Natural killer cell treated with Interleukin-12 subunit alpha and Interleukin-12 subunit beta and Interleukin-15 and Interleukin-18, amount 100 ng/mL, for 72 hours (primary cell): ENCODE data around the gene ST3GAL4. TPM values are rescaled to one million over a fixed set of nuclear protein-coding genes. Genes with fewer than 3 reads are reported as not detected.

Source experiments
- ATAC-seq, 2 donors: fragments of 150-1000 bp; cut with Tn5 transposase in 1 of 2; sonication (Bioruptor Pico), chemical (Tn5 transposase) in 1 of 2; 2 replicates each; pipeline ENCODE4 v1.10.0; 2021
- DNase-seq: peaks from one replicate; pipeline ENCODE4 v3.0.0; 2022; ENCODE audit warnings: low spot score
- H3K27ac Mint-ChIP-seq, 2 donors: 1 replicate in 1 of 2; 2 replicates in 1 of 2; pipeline ENCODE4 v1.8.0; 2022; ENCODE audit warnings: mixed read lengths in 2 of 2, mild to moderate bottlenecking in 1 of 2, moderate library complexity in 1 of 2
- H3K27me3 Mint-ChIP-seq, 2 donors: 1 replicate in 1 of 2; 2 replicates in 1 of 2; pipeline ENCODE4 v1.8.0; 2022; ENCODE audit warnings: mixed read lengths in 2 of 2
- H3K36me3 Mint-ChIP-seq: one replicate; pipeline ENCODE4 v1.8.0; 2022; ENCODE audit warnings: mixed read lengths
- H3K4me1 Mint-ChIP-seq, 2 donors: 1 replicate in 1 of 2; 2 replicates in 1 of 2; pipeline ENCODE4 v1.8.0; 2022; ENCODE audit warnings: low read depth in 2 of 2, mixed read lengths in 2 of 2, mild to moderate bottlenecking in 1 of 2
- H3K4me3 Mint-ChIP-seq: one replicate; pipeline ENCODE4 v1.8.0; 2022; ENCODE audit warnings: mixed read lengths
- H3K9me3 Mint-ChIP-seq: 2 replicates; pipeline ENCODE4 v1.8.0; 2022; ENCODE audit warnings: mixed read lengths
- total RNA-seq, 2 donors: library from RNA; stranded (reverse); gene quantifications; one replicate each; pipeline ENCODE4 v1.2.3, GENCODE V29; 2022

The ST3GAL4 gene
- total RNA-seq, 2 donors from 2014 or later: 60.4 to 60.9 TPM

DNA sequence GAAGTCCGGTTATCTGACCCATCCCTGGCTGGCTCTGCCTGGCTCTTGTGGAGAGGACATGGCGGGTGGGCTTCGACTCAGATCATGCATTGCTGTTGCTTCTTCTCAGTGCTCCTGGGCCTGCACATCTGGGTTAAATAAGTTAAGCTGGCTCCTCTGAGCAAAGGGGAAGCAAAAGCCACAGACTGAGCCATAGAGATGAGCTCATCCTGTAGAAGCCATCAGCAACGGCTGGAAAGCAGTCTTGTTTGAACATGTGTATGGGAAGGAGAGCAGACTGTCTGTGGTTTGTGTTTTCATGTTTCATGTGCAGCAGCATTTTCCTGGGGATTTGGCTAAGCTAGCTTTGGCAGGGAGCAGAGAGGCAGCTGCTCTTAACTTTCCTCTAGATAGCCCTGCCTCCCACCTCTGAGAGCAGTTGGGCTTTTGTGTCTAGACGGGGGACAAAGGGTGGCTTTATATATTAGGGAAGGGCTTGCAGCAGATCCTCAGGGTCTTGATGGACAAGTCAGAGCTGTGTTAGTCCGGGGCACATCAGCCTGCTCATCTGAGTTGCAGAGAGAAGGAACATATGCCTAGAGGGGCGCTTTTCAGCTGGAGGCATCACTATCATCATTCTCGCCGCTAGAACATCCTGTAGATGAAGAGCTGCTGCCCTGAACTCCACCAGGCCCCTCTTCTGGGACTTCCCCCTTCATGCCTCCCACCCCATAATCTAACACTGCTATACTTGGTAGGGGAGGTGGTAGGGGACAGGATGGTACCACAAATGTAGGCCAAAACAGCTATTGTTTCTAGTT, 36.7 kb upstream of the ST3GAL4 start:
- Mint-ChIP-seq H3K27me3 (no peaks in the 10 kb centered on the region), H3K9me3 (no peaks in the 10 kb centered on the region), H3K4me1 (peaks cover 58 to 61% of the 10 kb centered on the region in 2 donors), H3K27ac (peak overlapping the region; percentile 91 to 94), H3K36me3 (peaks cover 26% of the 10 kb centered on the region), H3K4me3 (peak overlapping the region; percentile 80)
- DNase-seq: peak; percentile 65
- peak; percentile 74 to 84 for ATAC-seq

DNA sequence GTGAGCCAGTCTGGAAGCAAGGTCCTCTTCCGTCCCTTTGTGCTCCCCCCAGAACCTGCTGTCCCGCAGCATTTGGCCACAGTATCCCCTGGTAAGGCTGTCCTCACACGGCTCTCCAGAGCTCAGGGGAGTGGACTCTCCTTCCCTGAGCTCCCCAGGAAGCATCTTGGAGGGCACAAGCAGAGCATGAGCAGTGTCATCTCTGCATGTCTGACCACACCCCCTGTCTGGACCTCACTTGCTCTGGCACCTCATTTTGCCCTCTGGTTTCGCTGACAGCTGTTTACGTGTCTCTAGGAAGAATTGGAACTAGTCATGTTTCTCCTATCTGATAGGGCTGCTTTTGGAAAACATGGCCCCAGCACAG, 36.1 kb upstream of the ST3GAL4 start:
- Mint-ChIP-seq H3K4me3 (peak overlapping the region; percentile 80), H3K9me3 (no peaks in the 10 kb centered on the region), H3K27ac (peak overlapping the region; percentile 91 to 94), H3K4me1 (peaks cover 54 to 55% of the 10 kb centered on the region in 2 donors), H3K36me3 (peaks cover 22% of the 10 kb centered on the region), H3K27me3 (no peaks in the 10 kb centered on the region)
- peak; percentile 9 to 24 for ATAC-seq
- no peak for DNase-seq

DNA sequence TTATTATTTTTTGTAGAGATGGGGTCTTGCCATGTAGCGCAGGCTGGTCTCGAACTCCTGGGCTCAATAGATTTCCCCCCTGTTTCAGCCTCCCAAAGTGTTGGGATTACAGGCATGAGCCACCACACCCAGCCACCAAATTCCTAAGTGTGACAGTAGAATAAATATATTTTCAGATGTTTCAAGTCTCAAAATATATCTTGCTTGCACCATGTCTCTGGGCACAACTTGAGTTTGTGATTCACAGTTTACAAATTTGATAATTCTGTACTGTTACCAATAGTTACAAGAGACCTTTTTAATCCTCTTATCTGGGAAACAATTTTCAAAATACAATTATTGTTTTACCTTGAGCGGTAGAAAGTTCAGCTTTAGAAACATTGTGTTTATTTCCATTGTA, 32.5 kb upstream of the ST3GAL4 start:
- H3K4me1 Mint-ChIP-seq: peaks cover 46 to 50% of the 10 kb centered on the region in 2 donors
- ATAC-seq (no peak), DNase-seq (no peak)
- no peak overlapping the region for H3K27ac Mint-ChIP-seq
- H3K4me3 Mint-ChIP-seq: no peak overlapping the region
- H3K9me3 Mint-ChIP-seq: no peaks in the 10 kb centered on the region
- H3K27me3 Mint-ChIP-seq: no peaks in the 10 kb centered on the region
- peaks cover 10% of the 10 kb centered on the region for H3K36me3 Mint-ChIP-seq

DNA sequence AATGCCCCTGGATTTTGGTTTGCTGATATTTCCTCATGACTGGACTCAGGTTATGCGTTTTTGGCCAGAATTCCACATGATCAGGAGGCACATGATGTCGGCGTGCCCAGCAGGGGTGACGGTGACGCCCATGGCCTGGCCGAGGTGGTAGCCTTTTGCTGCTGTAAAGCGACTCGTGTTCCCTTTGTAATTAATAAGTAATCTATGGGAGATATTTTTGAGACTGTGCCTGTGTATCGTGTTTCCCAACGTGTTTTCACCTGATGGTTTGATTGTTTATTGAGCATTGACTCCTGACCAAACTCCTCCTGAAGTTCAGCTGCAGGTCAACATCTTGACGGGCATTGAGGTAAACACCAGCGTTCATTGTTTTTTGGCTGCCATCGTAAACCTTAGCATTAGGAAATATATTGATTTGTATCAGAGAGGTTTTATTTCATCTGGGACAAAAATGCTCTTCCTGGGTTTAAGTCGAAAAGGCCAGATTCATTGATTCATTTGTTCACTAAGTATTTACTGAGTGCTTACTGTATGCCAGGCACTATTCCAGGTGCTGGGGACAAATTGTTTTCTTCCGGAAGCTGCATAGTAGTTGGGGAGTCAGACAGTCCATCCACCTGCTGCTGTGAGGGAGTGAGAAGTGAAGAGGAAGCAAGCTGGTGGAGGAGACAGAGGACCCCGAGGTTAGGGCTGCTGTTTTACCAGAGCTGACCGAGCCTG, 28.0 kb upstream of the ST3GAL4 start:
- no peak for ATAC-seq
- peaks cover 45% of the 10 kb centered on the region in 2 donors for H3K4me1 Mint-ChIP-seq
- peak overlapping the region; percentile 68 to 92 for H3K27ac Mint-ChIP-seq
- H3K9me3 Mint-ChIP-seq: no peaks in the 10 kb centered on the region
- no peak overlapping the region for H3K4me3 Mint-ChIP-seq
- H3K36me3 Mint-ChIP-seq: no peaks in the 10 kb centered on the region
- DNase-seq: no peak
- H3K27me3 Mint-ChIP-seq: no peaks in the 10 kb centered on the region

DNA sequence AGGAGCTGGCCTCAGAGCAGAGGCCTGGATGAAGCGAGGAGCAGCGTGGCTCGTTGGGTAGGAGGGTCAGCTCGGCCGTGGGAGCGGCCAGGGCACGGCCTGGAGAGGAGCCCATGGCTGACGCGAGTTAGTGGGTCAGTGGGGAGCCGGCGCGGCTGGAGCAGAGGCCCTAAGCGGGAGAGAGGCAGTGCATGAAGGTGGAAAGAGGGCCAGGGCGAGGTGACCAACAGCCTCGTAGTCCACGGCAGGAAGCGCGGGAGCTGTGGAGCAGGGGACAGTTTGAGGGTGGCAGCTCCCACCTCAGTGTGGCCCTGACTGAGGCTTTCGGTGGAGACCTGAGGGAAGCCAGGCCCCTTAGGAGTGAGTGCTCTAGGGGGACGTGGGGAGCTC, 27.5 kb upstream of the ST3GAL4 start:
- DNase-seq (no peak), ATAC-seq (no peak)
- Mint-ChIP-seq H3K4me1 (peaks cover 50 to 51% of the 10 kb centered on the region in 2 donors), H3K4me3 (no peak overlapping the region), H3K27ac (peak overlapping the region; percentile 68 to 92), H3K27me3 (no peaks in the 10 kb centered on the region), H3K9me3 (no peaks in the 10 kb centered on the region), H3K36me3 (no peaks in the 10 kb centered on the region)

DNA sequence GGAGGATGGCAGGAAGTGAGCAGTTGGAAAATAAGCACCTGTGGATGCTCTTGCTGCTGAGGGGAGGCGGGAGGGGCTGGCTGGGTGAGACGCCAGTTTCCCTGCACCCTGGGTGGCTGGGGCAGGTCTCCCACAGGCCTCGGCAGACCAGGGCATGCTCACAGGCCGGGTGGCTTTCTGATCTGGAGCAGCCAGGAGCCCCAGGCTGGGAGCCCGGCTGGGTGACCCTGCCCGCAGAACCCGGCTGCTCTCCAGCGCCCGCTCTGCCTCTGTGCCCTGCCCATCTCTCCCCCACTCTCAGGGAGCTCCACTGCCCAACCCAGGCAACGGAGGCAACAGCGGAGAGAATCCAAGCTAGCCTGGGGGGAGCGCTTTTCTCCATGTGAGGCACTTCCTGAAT, 27.0 kb upstream of the ST3GAL4 start:
- Mint-ChIP-seq H3K9me3 (no peaks in the 10 kb centered on the region), H3K27ac (peak overlapping the region; percentile 90 to 92), H3K4me1 (peaks cover 55% of the 10 kb centered on the region in 2 donors), H3K4me3 (no peak overlapping the region), H3K36me3 (peaks cover 4% of the 10 kb centered on the region), H3K27me3 (no peaks in the 10 kb centered on the region)
- ATAC-seq: no peak
- DNase-seq: no peak

DNA sequence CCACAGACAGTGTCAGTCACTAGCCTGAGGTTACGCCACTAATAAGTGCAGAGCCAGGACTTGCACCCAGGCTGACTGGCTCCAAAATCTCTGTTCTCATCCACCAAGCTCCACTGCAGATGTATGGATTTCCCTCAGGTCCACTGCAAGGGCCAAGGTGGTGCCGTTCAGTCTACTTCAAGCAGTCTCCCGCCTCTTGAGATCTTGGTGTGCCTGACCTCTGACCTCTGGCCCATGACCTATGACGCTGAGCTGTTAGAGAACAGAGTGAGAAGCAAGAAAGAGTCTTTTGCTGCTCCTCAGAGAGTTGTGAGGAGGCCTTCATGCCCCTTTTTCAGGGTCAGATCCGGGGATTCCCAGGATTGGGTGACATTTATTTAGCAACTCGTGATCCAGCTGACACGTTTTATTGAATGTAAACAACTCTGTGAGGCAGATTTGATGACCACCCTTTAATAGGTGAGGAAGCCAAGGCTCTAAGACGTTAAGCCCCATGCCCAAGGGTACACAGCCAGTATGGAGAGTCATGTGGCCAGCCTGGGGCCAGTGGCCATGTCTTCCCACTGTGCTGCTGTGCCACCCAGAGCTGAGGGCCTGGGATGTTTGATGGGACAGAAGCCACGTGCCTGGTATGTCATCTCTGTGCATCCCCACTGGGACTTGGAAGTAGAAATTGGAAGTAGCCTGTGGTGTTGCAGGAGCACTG, 26.4 kb upstream of the ST3GAL4 start:
- H3K27me3 Mint-ChIP-seq: no peaks in the 10 kb centered on the region
- no peaks in the 10 kb centered on the region for H3K9me3 Mint-ChIP-seq
- H3K27ac Mint-ChIP-seq: peak overlapping the region; percentile 90 to 92
- ATAC-seq: peak in 1 of 2 donors; percentile 0
- no peak for DNase-seq
- H3K4me3 Mint-ChIP-seq: peak overlapping the region; percentile 81
- H3K36me3 Mint-ChIP-seq: peaks cover 8% of the 10 kb centered on the region
- peaks cover 61 to 62% of the 10 kb centered on the region in 2 donors for H3K4me1 Mint-ChIP-seq

DNA sequence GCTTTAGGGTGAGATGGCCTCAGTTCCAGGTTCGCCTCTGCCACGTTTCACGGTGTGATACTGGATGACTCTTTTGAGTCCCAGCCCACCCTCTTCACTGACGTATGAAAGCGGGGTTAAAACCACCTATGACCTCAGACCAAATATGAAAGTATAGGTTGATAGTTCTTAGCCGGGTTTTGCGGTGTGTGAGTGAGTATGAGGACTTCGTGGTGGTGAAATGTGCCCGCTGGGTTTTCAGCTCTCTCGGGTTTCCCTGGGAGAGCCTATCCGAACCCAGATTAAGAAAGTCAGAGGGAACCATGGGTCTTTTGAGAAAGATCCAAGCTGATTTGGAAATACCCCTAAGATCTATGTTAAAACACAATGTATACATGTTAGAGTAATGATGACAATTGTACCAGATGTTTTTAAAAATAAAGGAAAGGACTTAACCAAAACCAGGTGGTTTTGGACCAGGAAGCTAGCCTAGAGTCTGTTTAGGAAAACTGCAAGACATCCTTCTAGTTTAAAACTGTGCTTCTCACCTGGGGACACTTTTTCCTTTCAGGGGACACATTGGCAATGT, 25.8 kb upstream of the ST3GAL4 start:
- Mint-ChIP-seq H3K9me3 (no peaks in the 10 kb centered on the region), H3K4me1 (peaks cover 64 to 65% of the 10 kb centered on the region in 2 donors), H3K4me3 (peak overlapping the region; percentile 81), H3K27ac (peak overlapping the region; percentile 90 to 92), H3K36me3 (peaks cover 8% of the 10 kb centered on the region), H3K27me3 (no peaks in the 10 kb centered on the region)
- DNase-seq (peak; percentile 86), ATAC-seq (peak; percentile 88 to 93)

DNA sequence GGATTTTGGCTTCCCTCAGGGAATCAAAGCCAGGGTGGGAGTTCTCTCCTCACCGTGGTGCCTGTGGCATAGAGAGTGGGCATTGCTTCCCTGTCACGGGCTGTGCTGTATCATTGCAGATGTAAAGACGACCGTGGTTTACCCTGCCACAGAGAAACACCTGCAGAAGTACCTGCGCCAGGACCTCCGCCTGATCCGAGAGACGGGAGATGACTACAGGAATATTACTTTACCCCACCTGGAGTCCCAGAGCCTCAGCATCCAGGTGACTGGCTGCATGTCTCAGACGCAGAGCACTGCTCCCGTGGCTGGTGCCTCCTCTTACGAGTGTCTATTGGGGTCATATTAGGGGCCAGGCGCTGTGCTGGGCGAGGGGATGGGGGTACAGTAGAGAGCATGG, 24.2 kb upstream of the ST3GAL4 start:
- Mint-ChIP-seq H3K4me1 (peaks cover 66 to 72% of the 10 kb centered on the region in 2 donors), H3K36me3 (peaks cover 11% of the 10 kb centered on the region), H3K9me3 (no peaks in the 10 kb centered on the region), H3K27me3 (no peaks in the 10 kb centered on the region), H3K27ac (peak overlapping the region; percentile 82 to 99), H3K4me3 (peak overlapping the region; percentile 42)
- no peak for ATAC-seq
- DNase-seq: peak; percentile 20

DNA sequence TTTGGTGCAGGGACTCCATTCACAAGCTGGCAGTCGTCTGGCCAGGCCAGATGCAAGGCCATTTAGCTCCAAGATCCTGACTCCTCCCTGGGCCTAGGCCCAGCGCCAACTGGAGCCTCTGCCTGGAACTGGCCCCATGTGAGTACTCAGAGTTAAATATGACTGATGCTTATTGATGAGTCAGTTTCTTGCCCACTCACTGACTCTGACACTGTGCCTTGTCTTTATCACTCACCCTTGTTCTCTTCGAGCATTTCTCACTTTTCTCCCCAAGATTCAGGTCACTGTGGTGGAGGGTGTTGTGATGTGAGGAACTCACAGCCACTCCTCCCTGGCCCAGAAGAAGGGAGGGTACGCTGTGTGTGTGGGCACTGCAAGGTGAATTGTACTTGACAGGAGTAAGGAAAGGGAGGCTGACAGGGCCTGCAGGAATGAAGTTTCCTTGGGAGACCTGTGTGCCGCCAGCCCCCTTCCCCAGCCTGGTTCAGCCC, 23.2 kb upstream of the ST3GAL4 start:
- peaks cover 12% of the 10 kb centered on the region for H3K36me3 Mint-ChIP-seq

DNA sequence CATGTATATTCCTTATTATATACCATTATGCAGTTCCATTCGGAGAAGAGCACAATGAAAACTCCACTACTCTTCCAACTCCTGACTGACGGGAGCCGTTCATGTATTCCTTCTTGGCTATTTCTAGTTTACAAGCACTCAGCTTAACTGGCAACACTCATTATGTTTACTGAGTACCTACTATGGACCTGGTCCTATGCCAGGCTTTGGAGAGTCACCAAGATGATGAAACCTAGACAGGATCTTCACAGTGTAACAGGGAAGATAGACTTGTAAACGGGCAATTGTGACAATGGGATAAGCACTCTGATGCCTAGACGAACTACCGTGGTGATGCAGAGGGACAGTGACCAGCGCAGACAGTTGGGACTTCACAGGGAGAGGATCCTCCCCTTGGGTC, 22.3 kb upstream of the ST3GAL4 start:
- Mint-ChIP-seq H3K27ac (peak overlapping the region; percentile 82 to 99), H3K27me3 (no peaks in the 10 kb centered on the region), H3K9me3 (no peaks in the 10 kb centered on the region), H3K4me3 (peak overlapping the region; percentile 56), H3K4me1 (peaks cover 66 to 78% of the 10 kb centered on the region in 2 donors), H3K36me3 (peaks cover 12% of the 10 kb centered on the region)
- DNase-seq (no peak), ATAC-seq (no peak)

More for the DNA sequence above, 23.2 kb upstream of the ST3GAL4 start:
- Mint-ChIP-seq H3K27me3 (no peaks in the 10 kb centered on the region), H3K27ac (peak overlapping the region; percentile 82 to 99), H3K4me1 (peaks cover 72 to 79% of the 10 kb centered on the region in 2 donors), H3K9me3 (no peaks in the 10 kb centered on the region), H3K4me3 (peak overlapping the region; percentile 56)
- peak; percentile 85 to 86 for ATAC-seq
- peak; percentile 83 for DNase-seq

DNA sequence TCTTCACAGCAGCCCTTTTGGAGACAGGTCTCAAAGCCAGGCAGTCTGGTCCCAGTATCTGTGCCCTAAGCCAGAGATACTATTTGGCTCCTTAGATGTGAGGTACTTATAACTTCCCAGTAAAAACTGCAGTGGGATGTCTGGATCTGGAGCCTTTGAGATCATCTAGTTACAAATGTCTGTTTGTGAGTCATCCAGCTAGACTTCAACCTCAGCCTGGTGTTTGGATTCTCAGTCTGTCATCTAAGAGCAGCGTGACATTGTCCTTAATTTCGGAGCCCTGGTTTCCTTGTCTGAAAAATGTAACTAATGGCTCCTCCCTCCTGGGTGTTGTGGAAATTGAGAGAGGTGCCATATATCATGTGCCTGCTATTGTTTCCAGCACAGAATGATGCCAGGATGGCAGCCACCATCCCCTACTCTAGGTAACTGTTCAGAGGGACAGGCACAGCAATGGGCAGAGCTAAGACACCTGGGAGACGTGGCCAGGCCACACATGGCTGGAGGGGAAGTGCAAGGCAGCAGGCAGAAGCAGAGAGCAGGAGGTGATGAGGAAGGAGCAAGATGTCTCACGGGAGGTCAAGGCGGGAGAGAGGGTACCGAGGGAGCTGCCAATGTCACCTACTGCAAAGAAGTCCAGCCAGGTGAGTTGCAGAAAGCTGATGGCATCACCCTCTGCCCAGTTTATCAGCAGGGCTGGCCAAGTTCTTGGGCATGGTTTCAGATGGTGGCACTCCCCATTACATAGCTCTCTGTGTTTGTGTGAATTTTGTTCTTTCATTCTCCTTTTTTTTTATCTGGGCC, 20.6 kb upstream of the ST3GAL4 start:
- ATAC-seq (no peak), DNase-seq (peak; percentile 15)
- peak overlapping the region; percentile 82 to 99 for H3K27ac Mint-ChIP-seq
- no peaks in the 10 kb centered on the region for H3K27me3 Mint-ChIP-seq
- H3K36me3 Mint-ChIP-seq: peaks cover 12% of the 10 kb centered on the region
- peaks cover 61 to 83% of the 10 kb centered on the region in 2 donors for H3K4me1 Mint-ChIP-seq
- peak overlapping the region; percentile 63 for H3K4me3 Mint-ChIP-seq
- no peaks in the 10 kb centered on the region for H3K9me3 Mint-ChIP-seq

DNA sequence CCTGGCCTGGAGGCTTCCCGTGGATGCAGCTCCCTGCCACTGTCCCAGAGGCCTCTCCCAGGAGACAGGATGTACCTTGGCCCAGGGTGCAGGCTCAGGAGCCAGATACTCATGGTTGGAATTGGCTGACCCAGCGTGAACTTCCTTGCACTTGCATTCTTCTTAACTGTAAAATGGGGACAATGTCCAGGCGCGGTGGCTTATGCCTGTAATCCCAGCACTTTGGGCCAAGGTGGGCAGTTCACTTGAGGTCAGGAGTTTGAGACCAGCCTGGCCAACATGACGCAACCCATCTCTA, 20.1 kb upstream of the ST3GAL4 start:
- H3K4me1 Mint-ChIP-seq: peaks cover 55 to 80% of the 10 kb centered on the region in 2 donors
- no peaks in the 10 kb centered on the region for H3K27me3 Mint-ChIP-seq
- peak overlapping the region; percentile 90 to 99 for H3K27ac Mint-ChIP-seq
- H3K9me3 Mint-ChIP-seq: no peaks in the 10 kb centered on the region
- ATAC-seq: no peak
- H3K4me3 Mint-ChIP-seq: no peak overlapping the region
- peak; percentile 49 for DNase-seq
- peaks cover 12% of the 10 kb centered on the region for H3K36me3 Mint-ChIP-seq
